ENCODE measurements around the gene LAIR2.
"Not testable (repeated sequence)": the region's sequence is repeated elsewhere in the genome, so short reads cannot be mapped to it uniquely, and the experiment has no call there.

The LAIR2 gene

GRCh38 chr19:54493967-54494585, 8.6 kb upstream of the LAIR2 start:
- DNase-seq: no peak

GRCh38 chr19:54495284-54495683, 7.3 kb upstream of the LAIR2 start:
- DNase-seq: not testable (repeated sequence)

- not testable (repeated sequence) for DNase-seq
Measured at GRCh38 chr19:54497747-54498450, 4.7 kb upstream of the LAIR2 start.

DNA sequence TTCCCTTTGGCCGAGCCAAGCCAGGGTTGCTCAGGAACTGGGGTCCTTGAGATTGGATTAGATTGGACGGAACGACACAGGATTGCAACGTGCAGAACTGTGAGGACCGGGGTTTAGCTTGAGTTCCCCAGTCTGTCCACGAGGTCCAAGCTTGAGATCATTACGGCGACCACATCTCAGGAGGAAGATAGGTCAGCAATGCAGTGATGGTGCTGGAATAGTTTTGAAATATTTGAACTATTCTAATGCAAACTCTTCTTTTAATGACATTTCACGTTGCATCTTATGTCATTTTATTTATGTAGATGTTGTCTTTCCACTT, 4.2 kb upstream of the LAIR2 start:
- DNase-seq: not testable (repeated sequence)

DNA sequence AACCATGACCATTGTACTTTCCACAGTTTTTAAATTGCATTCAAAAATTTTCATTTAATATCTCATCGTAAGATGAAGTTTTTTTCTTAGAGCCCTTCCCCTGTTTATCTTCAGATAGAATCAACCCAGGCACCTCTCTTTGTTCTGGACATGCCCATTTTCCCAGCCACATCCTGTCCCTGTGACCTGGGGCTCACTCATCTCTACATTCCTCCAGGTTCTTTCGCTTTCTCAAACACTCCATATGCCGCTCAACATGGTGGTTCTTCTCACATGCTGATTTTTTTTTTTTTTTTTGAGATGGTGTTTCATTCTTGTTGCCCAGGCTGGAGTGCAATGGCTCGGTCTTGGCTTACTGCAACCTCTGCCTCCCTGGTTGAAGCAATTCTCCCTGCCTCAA, 2.9 kb downstream of the LAIR2 start:
- DNase-seq: not testable (repeated sequence)

DNA sequence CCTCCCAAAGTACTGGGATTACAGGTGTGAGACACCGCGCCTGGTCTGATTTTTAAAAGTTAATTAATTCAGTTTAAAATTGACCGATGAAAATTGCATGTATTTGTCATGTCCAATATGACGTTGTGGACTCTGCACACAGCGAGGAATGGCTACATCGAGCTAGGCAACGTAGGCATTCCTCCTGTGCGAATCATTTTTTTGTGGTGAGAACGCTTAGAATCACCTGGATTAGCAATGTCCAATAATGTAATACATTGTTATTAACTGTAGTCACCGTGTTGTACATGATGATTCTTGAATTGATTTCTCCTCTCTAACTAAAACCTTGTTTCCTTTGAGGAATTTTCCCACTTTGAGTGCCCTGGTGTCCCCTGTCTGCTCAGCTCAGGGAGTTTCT, 3.4 kb downstream of the LAIR2 start:
- no peak for DNase-seq

DNA sequence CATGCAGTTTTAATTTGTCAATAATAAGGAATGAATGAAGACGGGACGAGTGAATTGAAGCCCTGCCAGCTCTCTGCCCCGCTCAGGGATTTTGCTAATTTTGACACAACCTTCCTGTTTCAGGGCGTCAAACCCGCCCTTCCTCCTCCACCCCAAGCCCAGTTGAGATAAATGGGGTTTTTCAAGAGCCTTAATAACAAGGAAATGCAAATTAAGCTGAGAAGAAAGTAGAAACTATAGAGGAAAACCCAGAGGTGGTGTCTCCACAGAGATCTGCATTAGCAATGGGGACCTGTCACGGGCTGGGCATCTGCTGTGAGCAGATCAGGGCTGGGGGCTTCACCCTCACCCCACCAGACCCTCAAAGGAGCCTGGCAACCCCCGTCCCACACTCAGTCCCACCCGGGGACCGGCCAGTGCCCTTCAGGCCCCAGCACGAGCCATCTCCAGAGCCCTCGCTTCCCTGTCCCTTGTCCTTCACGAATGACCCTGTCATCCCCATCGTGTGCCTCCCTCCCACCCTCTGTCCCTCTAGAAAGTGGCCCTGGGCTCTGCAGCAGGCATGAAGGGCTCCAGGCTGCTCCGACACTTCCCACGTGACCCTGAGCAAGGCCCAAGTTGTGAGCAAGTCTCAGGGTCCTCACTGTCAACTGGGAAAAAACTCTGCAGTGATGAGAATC, 4.5 kb downstream of the LAIR2 start:
- not testable (repeated sequence) for DNase-seq

- DNase-seq: no peak
Measured at GRCh38 chr19:54507824-54508223, 5.2 kb downstream of the LAIR2 start.

DNA sequence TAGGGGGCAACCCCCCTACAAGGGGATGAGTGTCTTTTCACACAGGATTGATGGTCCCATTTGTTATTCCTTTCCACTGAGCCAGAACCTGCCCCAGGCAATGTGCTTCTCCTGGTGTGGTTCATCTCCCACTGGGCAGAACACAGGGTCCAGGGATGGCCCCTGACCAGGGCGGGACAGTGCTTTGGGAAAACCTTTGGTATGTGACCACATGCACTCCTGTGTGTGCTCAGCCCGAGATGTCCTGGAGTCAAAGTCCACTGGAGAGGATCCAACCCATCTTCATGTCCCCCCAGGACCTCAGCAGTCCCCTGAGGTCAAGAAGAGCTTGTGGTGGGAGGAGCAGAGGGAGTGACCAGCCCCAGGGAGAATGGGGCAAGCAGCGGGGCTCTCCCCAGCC, 5.9 kb downstream of the LAIR2 start:
- DNase-seq: not testable (repeated sequence)

DNA sequence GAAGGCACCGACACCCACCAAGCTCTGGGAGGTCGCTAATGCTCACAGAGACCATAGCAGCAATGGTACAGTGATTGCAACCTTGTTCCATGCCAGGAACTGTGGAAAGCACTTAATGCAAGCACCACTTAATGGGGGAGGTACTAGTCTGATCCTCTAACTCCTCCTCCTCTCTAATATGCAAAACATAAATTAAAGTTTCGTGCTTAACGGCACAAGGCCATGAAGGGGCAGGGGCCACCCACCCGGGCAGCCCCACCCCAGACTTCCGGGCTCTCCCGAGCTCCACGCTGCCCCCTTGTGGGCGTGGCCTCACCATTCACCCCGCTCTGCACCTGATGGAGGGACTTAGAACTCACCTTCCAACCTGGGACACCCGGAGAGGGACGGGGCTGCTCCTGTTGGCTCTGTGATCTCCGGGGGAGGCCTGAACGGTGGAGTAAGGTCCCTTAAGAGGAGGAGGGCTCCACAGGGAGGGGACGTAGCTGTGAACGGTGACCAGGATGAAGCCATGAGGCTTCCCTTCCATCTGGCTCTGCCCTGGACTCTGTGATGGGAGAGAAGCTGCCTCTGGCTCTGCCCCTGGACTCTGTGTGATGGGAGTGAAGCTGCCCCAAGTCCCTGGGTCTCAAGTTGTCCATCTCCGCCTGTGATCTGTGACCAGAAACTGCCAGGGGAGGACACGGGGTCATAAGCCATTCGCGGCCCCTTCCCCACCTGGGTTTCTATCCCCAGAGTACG, 6.7 kb downstream of the LAIR2 start:
- DNase-seq: not testable (repeated sequence)

DNA sequence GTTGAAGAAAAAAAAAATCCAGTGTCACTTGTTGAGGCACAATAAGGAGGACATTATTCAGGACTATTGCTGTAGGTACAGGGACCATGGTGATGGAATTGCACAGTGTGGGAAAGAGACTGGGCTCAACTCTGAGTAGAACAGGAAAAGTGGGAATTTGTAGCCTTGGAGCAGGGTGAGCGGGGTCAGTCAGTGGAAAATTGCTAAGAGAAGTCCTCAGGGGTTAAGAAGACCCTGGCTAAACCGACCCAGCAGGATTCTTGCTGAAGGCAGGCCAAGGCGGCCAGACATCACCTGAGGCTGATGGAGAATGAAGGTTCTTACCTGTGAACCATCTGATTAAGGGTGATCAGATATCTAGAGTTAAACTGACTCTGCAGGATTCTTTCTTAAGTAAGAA, 12.5 kb downstream of the LAIR2 start:
- DNase-seq: no peak

DNA sequence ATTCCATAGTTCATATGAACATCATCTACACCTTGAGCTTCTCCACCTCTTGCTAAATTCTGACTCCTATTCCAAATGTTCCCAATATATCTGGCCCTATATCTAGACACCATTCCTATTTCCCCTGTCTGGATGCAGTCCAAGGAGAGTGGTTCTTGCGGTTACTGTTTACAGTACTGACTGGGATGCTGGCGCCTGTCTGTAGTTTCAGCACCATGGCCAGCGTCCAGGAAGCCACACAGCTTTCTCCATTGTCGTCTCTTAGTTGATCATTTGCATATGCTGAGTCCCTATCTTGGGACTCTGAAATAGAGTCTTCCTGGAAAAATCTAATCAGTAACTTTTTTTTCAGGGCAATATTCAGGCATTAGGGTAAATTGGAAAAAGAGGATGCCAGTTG, 14.9 kb downstream of the LAIR2 start:
- peak; percentile 20 for DNase-seq

DNA sequence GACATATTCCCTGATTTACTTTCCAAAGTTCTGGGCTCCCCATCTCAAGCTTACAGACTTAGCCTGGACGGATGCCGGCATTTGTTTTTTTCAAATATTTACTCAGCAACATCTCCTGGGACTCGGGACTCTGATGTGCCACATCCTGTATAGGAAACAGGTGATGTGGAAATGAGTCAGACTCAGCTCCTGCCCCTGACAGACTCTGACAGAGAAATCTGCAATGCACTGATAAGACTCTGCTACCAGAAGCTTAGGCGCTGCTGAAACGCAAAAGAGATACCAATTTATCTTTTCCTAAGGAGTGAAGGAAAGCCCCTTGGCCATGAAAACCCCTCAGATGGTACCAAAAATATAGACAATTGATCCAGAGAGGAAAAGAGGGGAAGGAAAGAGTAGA, 16.2 kb downstream of the LAIR2 start:
- no peak for DNase-seq

GRCh38 chr19:54521022-54521859, 18.6 kb downstream of the LAIR2 start:
- DNase-seq: no peak

DNA sequence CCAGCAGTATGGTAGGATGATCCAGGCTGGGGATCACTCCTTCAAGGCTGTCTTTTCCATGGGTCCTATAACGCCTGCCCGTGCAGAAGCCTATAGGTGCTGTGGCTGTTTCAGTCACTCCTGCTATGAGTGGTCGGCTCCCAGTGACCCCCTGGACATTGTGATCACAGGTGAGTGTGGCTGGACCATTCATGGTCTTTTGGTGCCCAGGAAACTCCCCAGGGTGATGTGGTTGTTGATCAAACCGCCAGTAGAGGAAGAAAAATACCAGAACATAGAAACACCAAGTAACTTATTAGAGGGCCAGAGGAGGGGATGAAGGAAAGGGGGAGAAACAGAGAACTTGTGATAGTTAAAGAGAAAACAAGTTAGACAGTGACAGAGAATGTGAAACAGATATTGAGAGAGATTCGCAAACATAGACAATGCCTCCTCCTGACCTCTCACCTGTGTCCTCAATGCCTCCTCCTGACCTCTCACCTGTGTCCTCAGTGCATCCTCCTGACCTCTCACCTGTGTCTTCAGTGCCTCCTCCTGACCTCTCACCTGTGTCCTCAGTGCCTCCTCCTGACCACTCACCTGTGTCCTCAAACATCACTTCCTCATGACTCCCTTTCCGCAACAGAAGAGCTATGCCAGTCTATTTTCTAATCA, 19.4 kb downstream of the LAIR2 start:
- no peak for DNase-seq

DNA sequence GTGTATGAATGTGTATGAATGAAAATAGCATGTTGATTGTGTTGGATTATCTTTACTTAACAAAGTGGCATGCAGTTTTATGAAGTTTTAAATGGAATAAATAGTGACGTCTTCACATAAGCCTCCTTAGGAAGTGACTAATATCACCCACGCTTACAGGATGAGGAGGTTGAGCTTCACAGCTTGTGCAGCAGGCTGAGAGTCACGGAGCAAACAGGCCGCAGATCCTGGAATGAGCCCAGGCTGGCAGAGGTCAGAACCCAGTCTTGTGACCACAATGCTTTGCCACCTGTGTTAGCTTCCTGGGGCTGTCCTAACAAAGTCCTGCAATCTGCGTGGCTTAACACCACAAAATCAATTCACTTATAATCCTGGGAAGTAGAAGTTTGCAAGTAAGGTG, 20.8 kb downstream of the LAIR2 start:
- DNase-seq: no peak

GRCh38 chr19:54525636-54526035, 23.0 kb downstream of the LAIR2 start:
- DNase-seq: no peak

DNA sequence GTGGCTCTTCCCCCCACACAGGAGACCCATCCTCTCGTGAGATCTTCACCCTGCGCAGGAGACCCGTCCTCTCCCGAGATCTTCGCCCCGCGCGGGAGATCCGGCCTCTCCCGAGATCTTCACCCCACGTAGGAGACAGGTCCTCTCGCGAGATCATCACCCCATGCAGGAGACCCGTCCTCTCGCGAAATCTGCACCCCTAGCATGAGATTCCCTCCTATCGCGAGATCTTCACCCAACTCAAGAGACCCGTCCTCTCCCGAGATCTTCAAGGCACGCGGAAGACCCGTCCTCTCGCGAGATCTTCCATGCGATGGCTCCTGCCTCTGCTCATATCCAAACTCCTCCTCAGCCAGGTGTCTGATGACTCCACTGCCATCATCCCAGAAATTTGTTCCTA, 24.3 kb downstream of the LAIR2 start:
- DNase-seq: no peak

DNA sequence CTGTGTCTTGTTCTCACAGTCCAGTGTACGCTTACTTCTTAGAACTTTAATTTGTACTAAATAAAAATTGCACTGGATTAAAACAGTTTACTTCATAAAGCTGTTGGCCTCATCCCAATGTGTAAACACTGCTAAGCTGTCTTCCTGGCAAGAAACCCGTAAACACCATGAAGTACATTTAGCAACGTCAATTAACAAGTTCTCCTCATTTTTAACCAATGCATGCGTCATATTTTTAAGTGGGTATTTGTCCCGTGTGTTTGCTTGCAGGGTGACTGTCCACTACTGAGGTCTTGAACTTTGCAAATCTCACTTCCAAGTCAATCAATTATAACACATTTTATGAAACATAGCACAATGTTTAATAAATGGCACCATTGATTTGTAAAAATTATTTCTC, 28.2 kb downstream of the LAIR2 start:
- no peak for DNase-seq

DNA sequence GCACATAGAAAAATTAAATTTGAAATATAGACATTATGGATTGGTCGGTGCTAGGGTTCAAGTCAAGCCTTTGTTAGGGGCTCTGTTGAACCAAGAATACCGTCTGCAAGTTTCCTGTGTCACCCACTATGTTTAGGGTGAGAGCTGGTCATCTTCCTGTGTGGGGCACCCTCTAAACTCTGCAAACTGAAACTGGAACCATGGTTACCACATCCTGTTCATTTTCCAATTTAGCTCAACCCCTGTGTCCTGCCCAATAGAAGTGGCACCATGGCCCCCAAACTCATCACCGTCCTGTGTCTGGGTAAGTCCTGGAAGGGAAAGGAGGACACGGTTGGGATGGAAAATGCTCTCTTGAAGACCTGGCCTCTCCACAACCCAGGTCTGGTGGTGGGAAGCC, 29.9 kb downstream of the LAIR2 start:
- DNase-seq: no peak

DNA sequence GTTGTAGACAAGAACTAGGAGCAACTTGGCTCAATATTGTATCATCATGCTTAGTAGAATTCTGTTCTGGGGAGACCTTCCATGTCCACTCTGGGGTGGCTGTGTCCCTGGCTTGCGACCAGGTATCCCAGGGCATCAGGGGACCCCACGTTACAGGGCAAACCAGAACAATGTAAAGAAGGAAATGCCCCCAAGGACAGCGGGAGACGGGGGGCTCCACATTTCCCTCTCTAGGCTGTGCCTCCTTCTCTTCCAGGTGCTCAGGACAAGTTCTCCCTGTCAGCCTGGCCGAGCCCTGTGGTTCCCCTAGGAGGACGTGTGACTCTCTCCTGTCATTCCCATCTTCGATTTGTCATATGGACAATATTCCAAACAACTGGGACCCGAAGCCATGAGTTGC, 30.8 kb downstream of the LAIR2 start:
- DNase-seq: no peak

DNA sequence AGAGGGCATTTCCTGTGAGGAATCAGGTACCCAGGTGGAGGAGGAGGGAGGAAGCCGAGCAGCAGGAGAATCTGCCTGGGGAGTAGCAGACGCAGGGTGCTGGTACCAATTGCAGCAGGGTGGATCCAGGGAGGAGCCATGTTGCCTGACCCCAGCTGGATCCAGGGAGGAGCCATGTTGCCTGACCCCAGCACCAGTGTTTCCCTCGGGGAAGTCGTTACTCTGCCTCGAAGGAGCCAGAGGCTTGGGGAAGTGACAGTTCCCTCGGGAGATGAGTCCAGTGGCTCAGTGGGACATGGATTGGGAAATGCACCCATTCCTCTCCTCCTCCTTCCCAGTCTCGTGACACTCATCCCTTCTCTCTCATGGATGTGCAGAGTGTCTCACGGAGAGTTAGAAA, 31.5 kb downstream of the LAIR2 start:
- DNase-seq: no peak
